ENCODE measurements around the gene KEL. TPM values are rescaled to one million over a fixed set of nuclear protein-coding genes. Genes with fewer than 3 reads are reported as not detected.

Gene KEL
- total and polyA plus RNA-seq, 3 donors from 2014 or later, result 52.1 to 124 (median 124) TPM

DNA sequence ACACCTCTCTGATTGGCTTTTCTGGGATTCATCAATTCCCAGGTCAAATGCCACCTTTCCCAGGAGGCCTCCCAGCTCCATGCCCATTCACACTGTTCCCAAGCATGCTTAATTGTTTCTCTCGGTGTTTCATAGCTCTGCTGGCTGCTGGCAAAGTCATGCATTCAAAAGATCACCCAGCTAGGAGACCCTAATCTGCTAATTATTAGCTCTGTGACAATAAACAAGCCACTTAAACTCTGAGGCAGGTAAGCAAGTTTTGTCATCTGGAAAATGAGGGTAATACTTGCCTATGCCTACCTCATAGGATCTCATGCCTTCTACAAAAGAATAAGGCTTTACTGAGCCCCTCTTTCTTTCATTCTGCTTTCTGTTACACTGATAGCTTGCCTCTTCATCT, 828 bp upstream of the KEL start:
- no peak for TF ChIP-seq POLR2A (IDR thresholded peaks at IDR 0.05)
- TF ChIP-seq, protein P1, sequence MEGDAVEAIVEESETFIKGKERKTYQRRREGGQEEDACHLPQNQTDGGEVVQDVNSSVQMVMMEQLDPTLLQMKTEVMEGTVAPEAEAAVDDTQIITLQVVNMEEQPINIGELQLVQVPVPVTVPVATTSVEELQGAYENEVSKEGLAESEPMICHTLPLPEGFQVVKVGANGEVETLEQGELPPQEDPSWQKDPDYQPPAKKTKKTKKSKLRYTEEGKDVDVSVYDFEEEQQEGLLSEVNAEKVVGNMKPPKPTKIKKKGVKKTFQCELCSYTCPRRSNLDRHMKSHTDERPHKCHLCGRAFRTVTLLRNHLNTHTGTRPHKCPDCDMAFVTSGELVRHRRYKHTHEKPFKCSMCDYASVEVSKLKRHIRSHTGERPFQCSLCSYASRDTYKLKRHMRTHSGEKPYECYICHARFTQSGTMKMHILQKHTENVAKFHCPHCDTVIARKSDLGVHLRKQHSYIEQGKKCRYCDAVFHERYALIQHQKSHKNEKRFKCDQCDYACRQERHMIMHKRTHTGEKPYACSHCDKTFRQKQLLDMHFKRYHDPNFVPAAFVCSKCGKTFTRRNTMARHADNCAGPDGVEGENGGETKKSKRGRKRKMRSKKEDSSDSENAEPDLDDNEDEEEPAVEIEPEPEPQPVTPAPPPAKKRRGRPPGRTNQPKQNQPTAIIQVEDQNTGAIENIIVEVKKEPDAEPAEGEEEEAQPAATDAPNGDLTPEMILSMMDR (IDR thresholded peaks at IDR 0.05), result no peak
- Histone ChIP-seq H3K9me3 (no peaks in the 10 kb centered on the region), H3K36me3 (ENCODE audit: low read depth, missing control alignments) (no peaks in the 10 kb centered on the region), H3K27me3 (no peaks in the 10 kb centered on the region), H3K27ac (no peak overlapping the region), H3K4me1 (no peaks in the 10 kb centered on the region), H3K4me3 (no peak overlapping the region)
- no peak for DNase-seq
- intact Hi-C loops (cut with DNase I; ENCODE audit: low total_unique reads), result no loop called here
- 24 to 78% methylated on average over 1 of the region's 1 CpG for WGBS, 2 donors

GRCh38 chr7:142961595-142961972, 579 bp downstream of the KEL start:
- TF ChIP-seq POLR2A (IDR thresholded peaks at IDR 0.05), result no peak
- TF ChIP-seq, protein P1 (IDR thresholded peaks at IDR 0.05), result no peak
- no peaks in the 10 kb centered on the region for H3K36me3 ChIP-seq (ENCODE audit: low read depth, missing control alignments)
- H3K27me3 ChIP-seq, result no peaks in the 10 kb centered on the region
- H3K27ac ChIP-seq, result peak overlapping the region in 1 of 2 donors; percentile 13
- no peaks in the 10 kb centered on the region for H3K9me3 ChIP-seq
- H3K4me3 ChIP-seq, result peak overlapping the region; percentile 12 to 58
- no peak for DNase-seq
- H3K4me1 ChIP-seq, result peaks cover 6% of the 10 kb centered on the region
- WGBS, 2 donors, result 68 to 76% methylated on average over 4 of the region's 4 CpGs
- intact Hi-C loops (cut with DNase I; ENCODE audit: low total_unique reads), result no loop called here

DNA sequence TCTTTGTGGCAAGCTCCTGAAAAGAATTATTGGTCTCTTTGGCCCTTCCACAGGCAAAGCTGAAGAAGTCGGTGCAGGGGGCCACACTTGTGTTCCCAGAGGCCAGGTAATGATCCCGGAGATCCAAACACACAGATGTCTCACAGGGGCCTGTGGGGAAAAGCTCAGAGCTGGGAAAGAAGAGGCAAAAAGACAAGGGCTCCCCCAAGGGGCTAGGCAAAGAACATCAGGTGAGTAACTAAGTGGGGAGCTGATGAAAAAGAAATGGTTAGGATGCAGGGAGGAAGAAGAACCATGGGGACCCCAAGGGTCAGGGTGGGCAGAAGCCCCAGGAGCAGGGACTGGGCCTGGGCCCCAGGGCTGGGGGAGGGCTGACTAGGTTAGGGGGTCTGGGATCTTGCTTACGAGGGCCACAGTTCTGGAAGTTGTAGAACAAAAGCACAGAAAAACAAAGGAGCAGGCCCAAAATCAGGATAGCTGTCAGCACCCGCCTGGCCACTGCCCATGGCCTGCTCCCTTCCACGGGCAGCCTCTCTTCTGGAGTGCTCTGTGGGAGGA, 1.1 kb downstream of the KEL start:
- TF ChIP-seq POLR2A (IDR thresholded peaks at IDR 0.05), result no peak
- TF ChIP-seq, protein P1 (IDR thresholded peaks at IDR 0.05), result no peak
- no peak overlapping the region for H3K27ac ChIP-seq
- intact Hi-C loops (cut with DNase I; ENCODE audit: low total_unique reads), result no loop called here
- H3K9me3 ChIP-seq, result no peaks in the 10 kb centered on the region
- 78 to 79% methylated on average over 5 of the region's 5 CpGs for WGBS, 2 donors
- peaks cover 11% of the 10 kb centered on the region for H3K4me1 ChIP-seq
- no peak for DNase-seq
- H3K27me3 ChIP-seq, result no peaks in the 10 kb centered on the region
- H3K36me3 ChIP-seq (ENCODE audit: low read depth, missing control alignments), result no peaks in the 10 kb centered on the region
- peak overlapping the region in 1 of 2 donors; percentile 58 for H3K4me3 ChIP-seq

DNA sequence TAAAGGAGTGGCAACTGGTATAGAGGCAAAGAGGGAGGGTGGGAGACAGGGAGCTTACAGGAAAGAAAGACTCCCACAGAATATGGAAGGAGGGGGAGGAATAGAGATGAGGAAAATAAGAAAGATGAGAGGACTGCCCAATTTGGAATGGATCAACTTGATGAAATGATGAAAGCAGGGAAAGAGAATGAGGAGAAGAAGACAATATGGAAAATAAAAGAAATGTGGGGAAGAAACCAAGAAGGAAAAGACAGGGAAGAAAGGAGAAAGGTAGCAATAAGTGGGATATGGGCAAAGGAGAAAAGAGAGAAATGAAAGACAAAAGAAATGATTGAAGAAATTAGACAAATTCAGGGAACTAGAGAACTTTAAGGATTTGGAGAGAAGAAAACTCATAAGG, 3.0 kb downstream of the KEL start:
- Histone ChIP-seq H3K27ac (no peak overlapping the region), H3K36me3 (ENCODE audit: low read depth, missing control alignments) (no peaks in the 10 kb centered on the region), H3K4me1 (peaks cover 11% of the 10 kb centered on the region), H3K27me3 (no peaks in the 10 kb centered on the region), H3K9me3 (no peaks in the 10 kb centered on the region), H3K4me3 (no peak overlapping the region)
- DNase-seq, result no peak
- TF ChIP-seq POLR2A (IDR thresholded peaks at IDR 0.05), result no peak
- TF ChIP-seq, protein P1 (IDR thresholded peaks at IDR 0.05), result no peak
- intact Hi-C loops (cut with DNase I; ENCODE audit: low total_unique reads), result no loop called here

DNA sequence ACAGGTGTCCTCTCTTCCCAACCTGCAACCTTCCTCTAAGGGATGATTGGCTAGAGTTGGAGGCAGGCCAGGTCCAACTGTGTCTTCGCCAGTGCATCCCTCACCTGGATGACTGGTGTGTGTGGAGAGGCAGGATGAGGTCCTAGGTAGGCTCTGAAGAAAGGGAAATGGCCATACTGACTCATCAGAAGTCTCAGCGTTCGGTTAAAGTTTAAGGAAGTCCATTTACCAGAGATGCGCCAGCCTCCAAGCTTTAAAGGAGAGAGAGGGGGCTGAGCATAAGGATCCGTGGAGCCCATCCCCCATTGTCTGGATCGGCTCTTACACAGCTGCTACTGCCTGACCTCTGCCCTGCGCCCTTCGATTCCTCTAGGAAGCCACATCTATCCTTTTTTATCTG, 4.4 kb downstream of the KEL start:
- TF ChIP-seq POLR2A (IDR thresholded peaks at IDR 0.05), result no peak
- no peaks in the 10 kb centered on the region for H3K36me3 ChIP-seq (ENCODE audit: low read depth, missing control alignments)

More for the DNA sequence above, 4.4 kb downstream of the KEL start:
- Histone ChIP-seq H3K27ac (no peak overlapping the region), H3K4me3 (no peak overlapping the region), H3K9me3 (no peaks in the 10 kb centered on the region), H3K27me3 (no peaks in the 10 kb centered on the region), H3K4me1 (peaks cover 11% of the 10 kb centered on the region)
- WGBS, 2 donors, result 75 to 77% methylated on average over 8 of the region's 8 CpGs
- no peak for DNase-seq
- intact Hi-C loops (cut with DNase I; ENCODE audit: low total_unique reads), result no loop called here
